Loucy (cell line): ENCODE results near the gene RBM41.

Experiments used
- H2AFZ ChIP-seq: fragments of 200-600 bp; sonication (generic); 2 replicates; pipeline ENCODE4 v1.6.0; 2016; ENCODE audit warnings: antibody characterized with exemption, mild to moderate bottlenecking, low read length, moderate library complexity
- H3F3A ChIP-seq: fragments of 200-600 bp; 2 replicates; pipeline ENCODE4 v1.6.0; 2016; ENCODE audit warnings: antibody characterized with exemption, low read depth, mild to moderate bottlenecking
- H3K27me3 ChIP-seq: fragments of 200-600 bp; sonication (generic); 2 replicates; pipeline ENCODE4 v1.6.1; 2014; ENCODE audit warnings: low read length, mild to moderate bottlenecking; ENCODE audit not compliant: insufficient read depth, poor library complexity, severe bottlenecking
- H3K36me3 ChIP-seq: fragments of 200-600 bp; sonication (generic); 2 replicates; pipeline ENCODE4 v1.6.1; 2016; ENCODE audit warnings: low read length; ENCODE audit not compliant: insufficient read depth
- H3K4me1 ChIP-seq: fragments of 200-600 bp; sonication (generic); 2 replicates; pipeline ENCODE4 v1.5.1; 2014; ENCODE audit warnings: low read length, mild to moderate bottlenecking; ENCODE audit not compliant: insufficient read depth, poor library complexity, severe bottlenecking
- H3K4me2 ChIP-seq: fragments of 200-600 bp; sonication (generic); 2 replicates; pipeline ENCODE4 v1.6.0; 2014; ENCODE audit warnings: antibody characterized with exemption, low read length, low read depth, mild to moderate bottlenecking; ENCODE audit not compliant: poor library complexity, severe bottlenecking
- H3K4me3 ChIP-seq: fragments of 200-600 bp; sonication (generic); 2 replicates; pipeline ENCODE4 v1.5.1; 2014; ENCODE audit warnings: low read length, mild to moderate bottlenecking, mixed read lengths; ENCODE audit not compliant: poor library complexity, severe bottlenecking
- H3K79me2 ChIP-seq: fragments of 200-600 bp; sonication (generic); 2 replicates; pipeline ENCODE4 v1.6.1; 2014; ENCODE audit warnings: low read length; ENCODE audit not compliant: insufficient read depth
- H3K9ac ChIP-seq: fragments of 200-600 bp; sonication (generic); 2 replicates; pipeline ENCODE4 v1.6.0; 2014; ENCODE audit warnings: mild to moderate bottlenecking, low read depth, low read length, moderate library complexity; ENCODE audit not compliant: poor library complexity, severe bottlenecking
- H3K9me2 ChIP-seq: fragments of 200-600 bp; sonication (generic); replicated peaks from 2 replicates; pipeline ENCODE4 v1.6.1; 2016; ENCODE audit warnings: low read depth, low read length, mixed read lengths
- H3K9me3 ChIP-seq: fragments of 200-600 bp; sonication (generic); 2 replicates; pipeline ENCODE4 v1.6.1; 2014; ENCODE audit warnings: mild to moderate bottlenecking, antibody characterized with exemption, low read length, low read depth; ENCODE audit not compliant: insufficient read depth
- H4K20me1 ChIP-seq: fragments of 200-600 bp; sonication (generic); 2 replicates; pipeline ENCODE4 v1.6.0; 2014; ENCODE audit warnings: antibody characterized with exemption, low read length, mild to moderate bottlenecking; ENCODE audit not compliant: insufficient read depth, poor library complexity, severe bottlenecking
- CTCF ChIP-seq: fragments of 200-600 bp; sonication (generic); conservative IDR thresholded peaks from 2 replicates; pipeline ENCODE4 v1.5.1; 2014; ENCODE audit warnings: mild to moderate bottlenecking, antibody characterized with exemption, low read length
- EZH2phosphoT487 ChIP-seq: fragments of 200-600 bp; IDR thresholded peaks from 2 replicates; pipeline ENCODE4 v1.6.1; 2018; ENCODE audit warnings: antibody characterized with exemption, mild to moderate bottlenecking, moderate library complexity, borderline replicate concordance

Gene RBM41

GRCh38 chrX:107029752-107030151 lies 88.9 kb downstream of the RBM41 start:
- TF ChIP-seq EZH2phosphoT487 (no peak), CTCF (no peak)
- Histone ChIP-seq H3K4me2 (no peak overlapping the region), H3K36me3 (no peaks in the 10 kb centered on the region), H4K20me1 (no peaks in the 10 kb centered on the region), H3K9ac (no peak overlapping the region), H3K9me2 (no peaks in the 10 kb centered on the region), H2AFZ (no peak overlapping the region), H3K27me3 (no peaks in the 10 kb centered on the region), H3K79me2 (no peaks in the 10 kb centered on the region), H3K4me3 (no peak overlapping the region), H3K4me1 (no peaks in the 10 kb centered on the region), H3F3A (no peaks in the 10 kb centered on the region), H3K9me3 (no peaks in the 10 kb centered on the region)

GRCh38 chrX:107025545-107025944 lies 93.1 kb downstream of the RBM41 start:
- Histone ChIP-seq H3F3A (no peaks in the 10 kb centered on the region), H3K4me3 (no peak overlapping the region), H4K20me1 (no peaks in the 10 kb centered on the region), H2AFZ (no peak overlapping the region), H3K9me2 (no peaks in the 10 kb centered on the region), H3K4me1 (no peaks in the 10 kb centered on the region), H3K9ac (no peak overlapping the region), H3K36me3 (no peaks in the 10 kb centered on the region), H3K9me3 (no peaks in the 10 kb centered on the region), H3K27me3 (no peaks in the 10 kb centered on the region), H3K4me2 (no peak overlapping the region), H3K79me2 (no peaks in the 10 kb centered on the region)
- TF ChIP-seq CTCF (peak; percentile 68), EZH2phosphoT487 (no peak)

GRCh38 chrX:107014936-107015335 lies 103.7 kb downstream of the RBM41 start:
- no peak overlapping the region for H3K4me3 ChIP-seq
- no peak for TF ChIP-seq EZH2phosphoT487
- no peak for TF ChIP-seq CTCF
- H3K79me2 ChIP-seq = no peaks in the 10 kb centered on the region
- H3K9me2 ChIP-seq = no peaks in the 10 kb centered on the region
- no peak overlapping the region for H2AFZ ChIP-seq
- no peak overlapping the region for H3K9ac ChIP-seq
- no peaks in the 10 kb centered on the region for H3K9me3 ChIP-seq
- H3K4me1 ChIP-seq = peaks cover 4% of the 10 kb centered on the region
- no peaks in the 10 kb centered on the region for H3K27me3 ChIP-seq
- H3F3A ChIP-seq = no peaks in the 10 kb centered on the region
- H4K20me1 ChIP-seq = no peaks in the 10 kb centered on the region
- no peaks in the 10 kb centered on the region for H3K36me3 ChIP-seq
- H3K4me2 ChIP-seq = no peak overlapping the region
